Colonic mucosa (tissue), 4 donors: ENCODE results near the gene DNAH7. TPM values are rescaled to one million over a fixed set of nuclear protein-coding genes. Genes with fewer than 3 reads are reported as not detected.
A peak's percentile ranks its signal among the peaks of the same experiment; 100 is the strongest.

Experiments
- DNase-seq: peaks from one replicate; pipeline ENCODE4 v3.0.0-alpha.2; 2020
- H3K27ac ChIP-seq: fragments of 200-600 bp; one replicate; pipeline ENCODE4 v1.8.0; 2021
- H3K27me3 ChIP-seq: fragments of 200-600 bp; one replicate; pipeline ENCODE4 v1.8.0; 2021
- H3K36me3 ChIP-seq: fragments of 200-600 bp; one replicate; pipeline ENCODE4 v1.8.0; 2021
- H3K4me1 ChIP-seq: fragments of 200-600 bp; one replicate; pipeline ENCODE4 v1.8.0; 2021; ENCODE audit warnings: mild to moderate bottlenecking
- H3K4me3 ChIP-seq: fragments of 200-600 bp; one replicate; pipeline ENCODE4 v1.8.0; 2021
- H3K9ac ChIP-seq, 2 donors: one replicate each; pipeline ENCODE4 v1.7.0; 2013; ENCODE audit warnings: control low read depth in 2 of 2, low read depth in 2 of 2, low read length in 2 of 2
- H3K9me3 ChIP-seq: fragments of 200-600 bp; one replicate; pipeline ENCODE4 v1.8.0; 2021
- intact Hi-C: fragments of 100-400 bp; cut with DNase I; formaldehyde crosslinking; loops from one replicate; pipeline ENCODE4 v1.14.1; 2022
- total RNA-seq, 2 donors: library from RNA; stranded (reverse); fragmentation: NEBNext Ultra II Directional in 1 of 2; extraction: Animal tissue kit (Norgen Biotek cat#: 25700) in 1 of 2; gene quantifications; one replicate each; pipeline ENCODE4 v1.2.1, GENCODE V29; 2021
- TF ChIP-seq, protein P1 (sequence below): fragments of 200-600 bp; IDR thresholded peaks from one replicate; pipeline ENCODE4 v1.8.0; 2022; ENCODE audit warnings: antibody characterized with exemption, mild to moderate bottlenecking
- donor health status: healthy.
- donor health status: DM: no; HTN: no; CAD: no.
- donor health status: DM: no; HTN: no; CAD: no.

The DNAH7 gene
- total RNA-seq, 2 donors from 2014 or later, result 0.91 to 2.0 TPM

GRCh38 chr2:195820373-195820772 lies 248.3 kb downstream of the DNAH7 start:
- Histone ChIP-seq H3K27ac (no peak overlapping the region), H3K27me3 (no peaks in the 10 kb centered on the region), H3K4me1 (no peaks in the 10 kb centered on the region), H3K4me3 (no peak overlapping the region), H3K36me3 (no peaks in the 10 kb centered on the region), H3K9me3 (no peaks in the 10 kb centered on the region), H3K9ac (no peak overlapping the region)
- intact Hi-C loops, result no loop called here
- TF ChIP-seq, protein P1, sequence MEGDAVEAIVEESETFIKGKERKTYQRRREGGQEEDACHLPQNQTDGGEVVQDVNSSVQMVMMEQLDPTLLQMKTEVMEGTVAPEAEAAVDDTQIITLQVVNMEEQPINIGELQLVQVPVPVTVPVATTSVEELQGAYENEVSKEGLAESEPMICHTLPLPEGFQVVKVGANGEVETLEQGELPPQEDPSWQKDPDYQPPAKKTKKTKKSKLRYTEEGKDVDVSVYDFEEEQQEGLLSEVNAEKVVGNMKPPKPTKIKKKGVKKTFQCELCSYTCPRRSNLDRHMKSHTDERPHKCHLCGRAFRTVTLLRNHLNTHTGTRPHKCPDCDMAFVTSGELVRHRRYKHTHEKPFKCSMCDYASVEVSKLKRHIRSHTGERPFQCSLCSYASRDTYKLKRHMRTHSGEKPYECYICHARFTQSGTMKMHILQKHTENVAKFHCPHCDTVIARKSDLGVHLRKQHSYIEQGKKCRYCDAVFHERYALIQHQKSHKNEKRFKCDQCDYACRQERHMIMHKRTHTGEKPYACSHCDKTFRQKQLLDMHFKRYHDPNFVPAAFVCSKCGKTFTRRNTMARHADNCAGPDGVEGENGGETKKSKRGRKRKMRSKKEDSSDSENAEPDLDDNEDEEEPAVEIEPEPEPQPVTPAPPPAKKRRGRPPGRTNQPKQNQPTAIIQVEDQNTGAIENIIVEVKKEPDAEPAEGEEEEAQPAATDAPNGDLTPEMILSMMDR, result no peak
- no peak for DNase-seq

DNA sequence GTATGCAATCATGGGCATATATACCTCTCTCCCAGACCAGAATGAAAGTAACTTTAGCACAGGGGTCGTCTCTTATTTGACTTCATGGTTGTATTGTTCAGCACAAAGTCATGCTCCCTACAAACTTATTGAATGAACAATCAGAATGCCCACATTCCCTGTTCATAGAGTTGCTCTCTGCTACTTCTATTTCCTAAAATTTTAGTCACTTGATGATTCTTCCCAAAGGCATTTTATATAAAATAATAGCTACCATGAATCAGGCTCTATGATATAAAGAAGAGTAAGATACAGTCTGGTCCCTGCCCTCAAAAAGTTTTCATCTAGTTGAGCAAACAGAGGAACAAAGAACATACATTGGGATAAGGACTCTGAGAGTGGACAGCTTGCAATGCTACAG lies 249.4 kb downstream of the DNAH7 start:
- Histone ChIP-seq H3K4me3 (no peak overlapping the region), H3K4me1 (no peaks in the 10 kb centered on the region), H3K9me3 (no peaks in the 10 kb centered on the region), H3K27ac (no peak overlapping the region), H3K36me3 (no peaks in the 10 kb centered on the region), H3K27me3 (no peaks in the 10 kb centered on the region), H3K9ac (no peak overlapping the region)
- intact Hi-C loops, result no loop called here
- TF ChIP-seq, protein P1, result no peak
- DNase-seq, result no peak

DNA sequence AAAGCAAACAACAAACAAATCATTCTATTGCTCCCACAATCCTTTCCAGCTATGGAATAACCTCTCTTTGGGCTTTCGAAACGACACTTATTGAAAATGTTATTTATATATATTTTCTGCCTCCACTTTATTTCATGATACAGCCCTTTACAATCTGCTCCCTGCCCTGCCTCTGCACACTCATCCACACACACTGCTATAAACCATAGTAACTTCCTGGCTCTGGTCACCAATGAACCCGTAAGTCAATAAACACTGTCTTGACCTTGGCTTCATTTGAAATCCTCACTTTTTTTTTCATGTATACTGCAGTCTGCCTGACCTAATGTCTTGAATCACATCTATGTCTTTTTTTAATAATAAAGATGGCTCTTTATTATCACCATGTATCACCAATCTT lies 250.1 kb downstream of the DNAH7 start:
- no peak overlapping the region for H3K27ac ChIP-seq
- no peaks in the 10 kb centered on the region for H3K9me3 ChIP-seq
- peak; percentile 34 for DNase-seq
- intact Hi-C loops, result no loop called here
- H3K4me3 ChIP-seq, result no peak overlapping the region
- no peaks in the 10 kb centered on the region for H3K36me3 ChIP-seq
- H3K4me1 ChIP-seq, result no peaks in the 10 kb centered on the region
- no peaks in the 10 kb centered on the region for H3K27me3 ChIP-seq
- TF ChIP-seq, protein P1, result no peak
- no peak overlapping the region for H3K9ac ChIP-seq

DNA sequence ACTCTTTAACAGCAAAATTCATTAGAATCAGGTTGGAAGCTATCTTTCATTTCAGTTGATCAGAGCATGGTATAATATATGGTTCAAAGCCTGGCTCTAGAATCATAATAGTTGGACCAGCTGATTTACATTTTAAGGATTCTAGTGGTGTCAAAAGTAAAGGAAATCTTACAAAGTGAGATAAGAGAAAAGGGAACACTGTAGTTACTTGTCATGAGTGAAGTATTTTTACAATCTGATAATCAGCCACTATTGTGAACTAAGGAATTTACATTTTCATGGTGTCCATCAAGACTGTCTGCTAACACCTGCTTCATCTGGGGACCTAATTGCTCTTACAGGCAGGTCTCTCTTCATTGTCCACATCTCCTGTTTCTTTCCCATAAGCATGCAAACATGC lies 250.5 kb downstream of the DNAH7 start:
- DNase-seq, result no peak

DNA sequence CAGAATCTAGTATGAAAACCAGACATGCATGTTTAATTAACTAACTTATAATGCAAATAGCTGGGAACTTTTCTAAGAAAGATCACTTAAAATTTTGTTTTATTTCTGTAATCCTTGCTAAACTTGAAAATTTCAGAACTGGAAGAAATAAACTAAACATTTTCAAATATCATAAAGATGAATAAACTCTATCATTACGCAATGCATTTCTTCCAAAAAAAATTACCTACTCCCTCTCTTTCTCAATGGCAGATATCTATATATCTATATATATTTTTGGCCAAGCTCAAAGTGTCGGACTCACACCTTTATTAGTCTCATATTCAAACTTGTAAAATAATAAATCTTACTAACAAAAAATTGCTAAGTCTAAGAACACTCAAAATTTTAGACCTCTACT lies 253.6 kb downstream of the DNAH7 start:
- Histone ChIP-seq H3K9me3 (no peaks in the 10 kb centered on the region), H3K9ac (no peak overlapping the region), H3K27me3 (no peaks in the 10 kb centered on the region), H3K4me3 (no peak overlapping the region), H3K27ac (no peak overlapping the region), H3K36me3 (no peaks in the 10 kb centered on the region), H3K4me1 (no peaks in the 10 kb centered on the region)
- DNase-seq, result no peak
- TF ChIP-seq, protein P1, result no peak
- intact Hi-C loops, result no loop called here

More for the DNA sequence above, 250.5 kb downstream of the DNAH7 start:
- intact Hi-C loops, result no loop called here
- Histone ChIP-seq H3K4me1 (no peaks in the 10 kb centered on the region), H3K4me3 (no peak overlapping the region), H3K9me3 (no peaks in the 10 kb centered on the region), H3K27ac (no peak overlapping the region), H3K27me3 (no peaks in the 10 kb centered on the region), H3K9ac (no peak overlapping the region), H3K36me3 (no peaks in the 10 kb centered on the region)
- TF ChIP-seq, protein P1, result no peak

DNA sequence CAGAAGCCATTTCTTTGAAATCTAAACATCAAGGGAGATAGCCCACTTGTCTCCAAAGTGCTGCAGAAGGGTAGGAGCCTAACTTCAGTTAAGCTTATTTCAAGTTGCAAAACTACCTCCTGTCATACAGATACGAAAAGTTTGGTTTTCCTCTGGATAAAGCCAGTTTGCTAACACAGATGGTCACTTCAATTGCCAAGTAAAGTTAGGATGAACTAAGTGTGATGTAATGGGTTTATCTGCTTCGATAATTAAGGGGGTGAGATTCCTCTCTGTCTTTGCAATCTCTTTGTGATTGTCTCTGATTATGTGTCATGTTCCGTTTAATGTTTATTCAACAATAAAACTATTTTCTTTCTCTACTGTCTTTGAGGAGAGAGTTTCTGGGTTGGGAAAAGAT lies 255.2 kb downstream of the DNAH7 start:
- intact Hi-C loops, result no loop called here
- DNase-seq, result no peak
- TF ChIP-seq, protein P1, result no peak

More for the DNA sequence above, 255.2 kb downstream of the DNAH7 start:
- no peaks in the 10 kb centered on the region for H3K4me1 ChIP-seq
- H3K9ac ChIP-seq, result no peak overlapping the region
- no peak overlapping the region for H3K4me3 ChIP-seq
- H3K27me3 ChIP-seq, result no peaks in the 10 kb centered on the region
- no peak overlapping the region for H3K27ac ChIP-seq
- no peaks in the 10 kb centered on the region for H3K9me3 ChIP-seq
- H3K36me3 ChIP-seq, result no peaks in the 10 kb centered on the region
